Mucosa of descending colon (tissue), 3 donors: ENCODE measurements around the gene LRRC14B. TPM values are rescaled to one million over a fixed set of nuclear protein-coding genes. Genes with fewer than 3 reads are reported as not detected.
"Not testable (repeated sequence)": the region's sequence is repeated elsewhere in the genome, so short reads cannot be mapped to it uniquely, and the experiment has no call there.

Experiments used
- ATAC-seq: fragments of 200-7000 bp; cut with Tn5 transposase; one replicate; pipeline ENCODE4 v1.9.1; 2020; ENCODE audit warnings: mild to moderate bottlenecking, moderate library complexity
- DNase-seq, 3 donors: peaks; one replicate each; pipeline ENCODE4 v3.0.0-alpha.2; 2020
- H3K36me3 ChIP-seq: fragments of 200-600 bp; one replicate; pipeline ENCODE4 v1.8.0; 2021; ENCODE audit warnings: low read depth, mild to moderate bottlenecking
- H3K4me1 ChIP-seq: fragments of 200-600 bp; one replicate; pipeline ENCODE4 v1.8.0; 2021; ENCODE audit warnings: low read depth, mild to moderate bottlenecking
- H3K4me3 ChIP-seq: fragments of 200-600 bp; one replicate; pipeline ENCODE4 v1.8.0; 2021; ENCODE audit warnings: mild to moderate bottlenecking
- H3K9me3 ChIP-seq: fragments of 200-600 bp; one replicate; pipeline ENCODE4 v1.8.0; 2021; ENCODE audit warnings: mild to moderate bottlenecking
- intact Hi-C, 2 donors: fragments of 100-400 bp; cut with DNase I in 1 of 2; cut with micrococcal nuclease in 1 of 2; formaldehyde crosslinking; loops; one replicate each; pipeline versions ENCODE4 v1.11.0 to v1.11.1; 2022; cut with DNase I, micrococcal nuclease
- total RNA-seq, 3 donors: library from RNA; stranded (reverse); fragmentation: NEBNext Ultra II Directional in 2 of 3; extraction: Animal tissue kit (Norgen Biotek cat#: 25700) in 2 of 3; gene quantifications; one replicate each; pipeline versions ENCODE4 v1.2.1 to v1.2.4, GENCODE V29; 2021 to 2023
- TF ChIP-seq, protein P1 (sequence below): fragments of 200-600 bp; IDR thresholded peaks from one replicate; pipeline ENCODE4 v1.8.0; 2022; ENCODE audit warnings: antibody characterized with exemption, mild to moderate bottlenecking
- donor health status: DM: no; HTN: no; CAD: no; lungs with moderate emphysema.
- donor health status: DM: no; HTN: no; CAD: no.
- donor health status: DM: no; HTN: yes; CAD: no.

LRRC14B gene
- total RNA-seq, 3 donors from 2014 or later = not detected

DNA sequence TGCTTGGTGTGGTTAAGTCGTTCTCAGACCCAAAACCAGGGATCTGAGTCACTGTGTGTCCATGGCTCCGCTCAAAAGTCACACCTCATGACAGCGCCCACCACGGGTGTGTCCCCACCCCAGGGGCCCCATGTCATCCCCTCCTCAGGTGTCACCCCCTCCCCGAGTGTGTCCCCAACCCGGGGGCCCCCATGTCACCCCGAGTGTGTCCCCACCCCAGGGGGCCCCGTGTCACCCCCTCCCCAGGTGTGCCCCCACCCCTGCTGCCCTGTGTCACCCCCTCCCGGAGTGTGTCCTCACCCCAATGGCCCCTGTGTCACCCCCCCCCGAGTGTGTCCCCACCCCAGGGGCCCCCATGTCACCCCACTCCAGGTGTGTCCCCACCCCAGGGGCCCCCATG is 5.1 kb downstream of the LRRC14B start:
- no peak for DNase-seq
- Histone ChIP-seq H3K4me3 (no peak overlapping the region), H3K9me3 (no peaks in the 10 kb centered on the region), H3K36me3 (no peaks in the 10 kb centered on the region), H3K4me1 (peaks cover 5% of the 10 kb centered on the region)
- TF ChIP-seq, protein P1, sequence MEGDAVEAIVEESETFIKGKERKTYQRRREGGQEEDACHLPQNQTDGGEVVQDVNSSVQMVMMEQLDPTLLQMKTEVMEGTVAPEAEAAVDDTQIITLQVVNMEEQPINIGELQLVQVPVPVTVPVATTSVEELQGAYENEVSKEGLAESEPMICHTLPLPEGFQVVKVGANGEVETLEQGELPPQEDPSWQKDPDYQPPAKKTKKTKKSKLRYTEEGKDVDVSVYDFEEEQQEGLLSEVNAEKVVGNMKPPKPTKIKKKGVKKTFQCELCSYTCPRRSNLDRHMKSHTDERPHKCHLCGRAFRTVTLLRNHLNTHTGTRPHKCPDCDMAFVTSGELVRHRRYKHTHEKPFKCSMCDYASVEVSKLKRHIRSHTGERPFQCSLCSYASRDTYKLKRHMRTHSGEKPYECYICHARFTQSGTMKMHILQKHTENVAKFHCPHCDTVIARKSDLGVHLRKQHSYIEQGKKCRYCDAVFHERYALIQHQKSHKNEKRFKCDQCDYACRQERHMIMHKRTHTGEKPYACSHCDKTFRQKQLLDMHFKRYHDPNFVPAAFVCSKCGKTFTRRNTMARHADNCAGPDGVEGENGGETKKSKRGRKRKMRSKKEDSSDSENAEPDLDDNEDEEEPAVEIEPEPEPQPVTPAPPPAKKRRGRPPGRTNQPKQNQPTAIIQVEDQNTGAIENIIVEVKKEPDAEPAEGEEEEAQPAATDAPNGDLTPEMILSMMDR = no peak
- no peak for ATAC-seq
- intact Hi-C loops = no loop called here

DNA sequence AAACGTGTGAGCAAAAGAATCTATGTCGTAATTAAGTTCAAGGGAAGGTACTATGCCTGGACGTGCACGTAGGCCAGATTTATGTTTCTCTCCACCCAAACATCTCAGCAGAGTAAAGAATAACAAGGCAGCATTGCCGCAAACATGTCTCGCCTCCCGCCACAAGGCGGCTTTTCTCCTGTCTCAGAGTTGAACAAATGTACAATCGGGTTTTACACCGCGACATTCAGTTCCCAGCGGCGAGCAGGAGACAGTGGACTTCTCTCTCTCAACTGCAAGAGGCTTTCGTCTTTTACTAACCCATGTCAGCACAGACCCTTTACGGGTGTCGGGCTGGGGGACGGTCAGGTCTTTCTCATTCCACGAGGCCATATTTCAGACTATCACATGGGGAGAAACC is 5.7 kb downstream of the LRRC14B start:
- ATAC-seq, H3K4me3 ChIP-seq, H3K36me3 ChIP-seq, H3K9me3 ChIP-seq, intact Hi-C loops, H3K4me1 ChIP-seq: not testable (repeated sequence)
- DNase-seq = peak in 1 of 3 donors; percentile 49

DNA sequence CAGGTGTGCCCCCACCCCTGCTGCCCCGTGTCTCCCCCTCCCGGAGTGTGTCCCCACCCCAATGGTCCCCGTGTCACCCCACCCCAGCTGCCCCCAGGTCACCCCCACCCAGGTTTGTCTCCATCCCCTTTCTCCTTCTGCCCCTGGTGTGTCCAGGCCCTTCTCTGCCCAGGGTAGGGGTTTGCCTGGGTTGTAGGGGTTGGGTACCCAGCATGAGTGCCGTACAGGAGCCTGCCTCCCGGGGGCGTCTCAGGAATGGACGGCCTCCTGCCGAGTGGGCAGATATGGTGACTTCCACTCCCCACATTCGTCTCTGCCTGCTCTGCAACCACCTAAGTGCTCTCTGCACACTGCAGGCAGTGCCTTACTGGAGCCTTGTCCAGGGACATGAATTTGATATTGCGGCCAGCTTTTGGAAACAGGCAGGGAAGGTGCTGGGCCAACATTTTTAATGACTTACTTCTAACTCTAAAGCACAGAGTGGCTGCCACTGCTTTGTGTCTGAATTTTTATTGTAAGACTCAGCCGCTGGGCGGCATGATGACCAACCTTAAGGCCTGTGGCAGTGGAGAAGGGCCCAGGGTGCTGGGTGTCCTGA is 6.7 kb downstream of the LRRC14B start:
- no peak overlapping the region for H3K4me3 ChIP-seq
- no peaks in the 10 kb centered on the region for H3K9me3 ChIP-seq
- no peaks in the 10 kb centered on the region for H3K4me1 ChIP-seq
- no peaks in the 10 kb centered on the region for H3K36me3 ChIP-seq
- TF ChIP-seq, protein P1 = no peak
- ATAC-seq (no peak), DNase-seq (no peak)
- intact Hi-C loops = no loop called here

DNA sequence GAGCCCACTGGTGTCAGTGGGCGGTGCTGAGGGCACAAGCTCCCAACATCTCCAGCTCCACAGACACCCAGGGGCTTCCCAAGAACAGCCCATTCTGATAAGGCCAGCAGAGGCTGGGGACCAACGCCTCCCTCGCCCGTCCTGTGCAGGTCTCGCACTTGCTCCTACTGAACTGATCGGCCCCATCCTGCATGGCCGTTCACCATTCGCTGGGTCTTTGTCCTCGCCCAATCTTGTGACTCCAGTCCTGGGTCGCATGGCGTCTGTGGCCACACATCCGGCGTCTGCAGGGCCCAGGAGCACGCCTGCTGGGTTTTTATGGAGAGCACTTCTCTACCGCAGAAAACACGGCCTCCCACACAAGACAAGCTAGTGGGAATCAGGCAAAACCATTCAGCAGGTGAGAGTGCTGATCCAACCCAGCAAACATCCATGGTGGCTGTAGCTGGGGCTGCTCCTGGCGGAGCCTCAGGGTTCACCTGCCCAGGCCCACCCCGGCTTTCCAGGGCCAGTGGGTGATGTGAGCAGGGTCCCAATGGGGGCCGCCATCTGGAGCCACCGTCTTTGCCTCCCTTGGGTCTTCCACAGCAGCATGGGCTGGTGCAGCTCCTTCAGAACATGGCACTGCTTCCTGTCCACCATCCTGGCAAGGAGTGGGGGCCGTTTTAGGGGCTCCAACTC is 7.4 kb downstream of the LRRC14B start:
- Histone ChIP-seq H3K9me3 (no peaks in the 10 kb centered on the region), H3K4me1 (no peaks in the 10 kb centered on the region), H3K4me3 (no peak overlapping the region), H3K36me3 (no peaks in the 10 kb centered on the region)
- intact Hi-C loops = no loop called here
- ATAC-seq (no peak), DNase-seq (no peak)
- TF ChIP-seq, protein P1 = no peak

DNA sequence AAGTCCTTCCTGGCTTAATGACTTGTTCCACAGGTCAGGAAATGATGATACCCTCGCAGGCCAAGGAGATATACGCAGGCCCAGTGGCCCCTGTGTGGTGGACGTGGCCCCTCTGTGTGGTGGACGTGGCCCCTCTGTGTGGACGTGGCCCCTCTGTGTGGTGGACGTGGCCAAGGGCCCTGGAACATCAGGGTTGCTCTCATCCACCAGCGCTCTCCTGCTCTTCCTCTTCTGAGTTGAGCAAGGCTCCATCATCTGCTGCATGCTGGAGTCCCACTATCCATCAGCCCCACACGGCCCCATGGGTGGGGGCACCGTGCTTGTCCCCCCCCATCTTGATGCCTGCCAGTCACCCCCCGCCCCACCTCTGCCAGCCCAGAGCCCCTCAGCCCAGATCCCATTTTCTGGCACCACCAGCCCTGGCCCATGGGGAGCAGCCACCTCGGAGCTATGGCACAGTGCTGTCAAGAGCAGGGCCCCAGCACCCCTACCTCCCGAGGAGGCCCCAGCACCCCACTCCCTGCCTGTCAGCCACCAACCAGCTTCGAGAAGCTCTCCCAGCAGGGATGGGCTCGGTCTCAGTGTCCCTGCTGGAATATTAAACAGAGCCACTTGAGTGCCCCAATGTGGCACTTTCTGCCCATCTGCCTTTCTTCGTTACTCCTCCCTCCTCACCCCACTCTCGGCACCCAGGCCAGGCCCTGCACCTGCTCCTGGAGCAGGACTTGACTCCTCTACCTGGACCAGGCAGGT is 8.1 kb downstream of the LRRC14B start:
- no peak overlapping the region for H3K4me3 ChIP-seq
- intact Hi-C loops = no loop called here
- H3K9me3 ChIP-seq = no peaks in the 10 kb centered on the region
- no peaks in the 10 kb centered on the region for H3K4me1 ChIP-seq
- DNase-seq = no peak
- TF ChIP-seq, protein P1 = no peak
- H3K36me3 ChIP-seq = no peaks in the 10 kb centered on the region
- no peak for ATAC-seq
